HS-5 (cell line): ENCODE measurements around the gene EPHA6.
A peak's percentile ranks its signal among the peaks of the same experiment; 100 is the strongest.

Source experiments
- DNase-seq: peaks from one replicate; pipeline ENCODE4 v3.0.0-alpha.2; 2012; ENCODE audit warnings: low read depth

EPHA6 gene

GRCh38 chr3:96813820-96814650, at the start of gene EPHA6:
Gene EPHA6, plus strand, starts transcription at chr3:96814594.
- DNase-seq: peak; percentile 58

GRCh38 chr3:96776818-96777217, 37.6 kb upstream of the EPHA6 start:
- DNase-seq: no peak

GRCh38 chr3:96779810-96780209, 34.6 kb upstream of the EPHA6 start:
- DNase-seq: no peak

GRCh38 chr3:96796101-96796500, 18.3 kb upstream of the EPHA6 start:
- DNase-seq: no peak

- DNase-seq: peak; percentile 18
Measured at GRCh38 chr3:96803870-96804269, 10.5 kb upstream of the EPHA6 start.

GRCh38 chr3:96806341-96806740, 8.1 kb upstream of the EPHA6 start:
- DNase-seq: no peak

GRCh38 chr3:96813134-96813819, 1.1 kb upstream of the EPHA6 start:
- DNase-seq: peak; percentile 61

- DNase-seq: no peak
Measured at GRCh38 chr3:96814651-96815567, 515 bp downstream of the EPHA6 start.

- no peak for DNase-seq
Measured at GRCh38 chr3:96831175-96831574, 16.8 kb downstream of the EPHA6 start.

- no peak for DNase-seq
Measured at GRCh38 chr3:96833301-96833700, 18.9 kb downstream of the EPHA6 start.

- DNase-seq: no peak
Measured at GRCh38 chr3:96836153-96836915, 21.9 kb downstream of the EPHA6 start.

- no peak for DNase-seq
Measured at GRCh38 chr3:96843505-96844203, 29.3 kb downstream of the EPHA6 start.

- DNase-seq: no peak
Measured at GRCh38 chr3:96844204-96844514, 29.8 kb downstream of the EPHA6 start.

- DNase-seq: no peak
Measured at GRCh38 chr3:96852849-96853248, 38.5 kb downstream of the EPHA6 start.

- DNase-seq: no peak
Measured at GRCh38 chr3:96860882-96861281, 46.5 kb downstream of the EPHA6 start.

GRCh38 chr3:96863129-96863740, 48.8 kb downstream of the EPHA6 start:
- peak; percentile 11 for DNase-seq

GRCh38 chr3:96865605-96866004, 51.2 kb downstream of the EPHA6 start:
- DNase-seq: no peak

GRCh38 chr3:96869316-96869715, 54.9 kb downstream of the EPHA6 start:
- no peak for DNase-seq

GRCh38 chr3:96877510-96877909, 63.1 kb downstream of the EPHA6 start:
- no peak for DNase-seq

GRCh38 chr3:96900031-96900430, 85.6 kb downstream of the EPHA6 start:
- DNase-seq: no peak

GRCh38 chr3:96900566-96900965, 86.2 kb downstream of the EPHA6 start:
- DNase-seq: no peak
